ENCODE measurements around the gene C16orf96.

The C16orf96 gene

GRCh38 chr16:4624827-4625559 is 68.9 kb downstream of the C16orf96 start (continued):
- TF ChIP-seq, protein P1, sequence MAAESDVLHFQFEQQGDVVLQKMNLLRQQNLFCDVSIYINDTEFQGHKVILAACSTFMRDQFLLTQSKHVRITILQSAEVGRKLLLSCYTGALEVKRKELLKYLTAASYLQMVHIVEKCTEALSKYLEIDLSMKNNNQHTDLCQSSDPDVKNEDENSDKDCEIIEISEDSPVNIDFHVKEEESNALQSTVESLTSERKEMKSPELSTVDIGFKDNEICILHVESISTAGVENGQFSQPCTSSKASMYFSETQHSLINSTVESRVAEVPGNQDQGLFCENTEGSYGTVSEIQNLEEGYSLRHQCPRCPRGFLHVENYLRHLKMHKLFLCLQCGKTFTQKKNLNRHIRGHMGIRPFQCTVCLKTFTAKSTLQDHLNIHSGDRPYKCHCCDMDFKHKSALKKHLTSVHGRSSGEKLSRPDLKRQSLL (tag by site-specific recombination; IDR thresholded peaks at IDR 0.05): 0 out of 2 replicates have a peak, but pooled peaks have one; percentile 11
- TF ChIP-seq ZNF544 (tag by site-specific recombination; IDR thresholded peaks at IDR 0.05) (no peak), ZFP69B (tag by site-specific recombination; IDR thresholded peaks at IDR 0.05) (no peak), ZNF677 (tag by site-specific recombination; IDR thresholded peaks at IDR 0.05) (no peak), ZNF561 (tag by site-specific recombination; IDR thresholded peaks at IDR 0.05; ENCODE audit: borderline replicate concordance) (peak; percentile 65; the same call in 1 of the 2 replicates), ZFHX2 (tag by site-specific recombination; conservative IDR thresholded peaks at IDR 0.05) (peak; percentile 20; the same call in 1 of the 2 replicates), ZNF223 (tag by site-specific recombination; IDR thresholded peaks at IDR 0.05) (no peak), ZNF518A (tag by site-specific recombination; conservative IDR thresholded peaks at IDR 0.05; ENCODE audit: low read depth) (no peak), SP2 (tag by site-specific recombination; IDR thresholded peaks at IDR 0.05) (peak; percentile 26; the same call in 1 of the 2 replicates), KLF9 (tag by site-specific recombination; IDR thresholded peaks at IDR 0.05; ENCODE audit: low read depth) (peak; percentile 23; the same call in 1 of the 2 replicates), ZNF37A (tag by site-specific recombination; IDR thresholded peaks at IDR 0.05) (no peak), ZXDB (tag by site-specific recombination; IDR thresholded peaks at IDR 0.05) (peak; percentile 69; the same call in 1 of the 2 replicates), GLI2 (tag by site-specific recombination; IDR thresholded peaks at IDR 0.05; ENCODE audit: borderline replicate concordance, low read depth) (no peak), ZNF600 (tag by site-specific recombination; IDR thresholded peaks at IDR 0.05) (no peak), ZNF140 (tag by site-specific recombination; IDR thresholded peaks at IDR 0.05) (no peak), ZNF274 (IDR thresholded peaks at IDR 0.05; ENCODE audit: low read length) (no peak), ZNF274 (tag by site-specific recombination; IDR thresholded peaks at IDR 0.05; ENCODE audit: borderline replicate concordance) (no peak), ZNF48 (tag by site-specific recombination; IDR thresholded peaks at IDR 0.05) (no peak), YY1 (tag by site-specific recombination; IDR thresholded peaks at IDR 0.05) (no peak), GLIS2 (tag by site-specific recombination; IDR thresholded peaks at IDR 0.05) (peak; percentile 47; the same call in 1 of the 2 replicates), ZBTB7A (tag by site-specific recombination; IDR thresholded peaks at IDR 0.05; ENCODE audit: low read depth) (no peak), ZNF146 (tag by site-specific recombination; IDR thresholded peaks at IDR 0.05) (no peak), ZNF16 (tag by site-specific recombination; IDR thresholded peaks at IDR 0.05; ENCODE audit: low read depth) (no peak)
- TF ChIP-seq, protein P2, sequence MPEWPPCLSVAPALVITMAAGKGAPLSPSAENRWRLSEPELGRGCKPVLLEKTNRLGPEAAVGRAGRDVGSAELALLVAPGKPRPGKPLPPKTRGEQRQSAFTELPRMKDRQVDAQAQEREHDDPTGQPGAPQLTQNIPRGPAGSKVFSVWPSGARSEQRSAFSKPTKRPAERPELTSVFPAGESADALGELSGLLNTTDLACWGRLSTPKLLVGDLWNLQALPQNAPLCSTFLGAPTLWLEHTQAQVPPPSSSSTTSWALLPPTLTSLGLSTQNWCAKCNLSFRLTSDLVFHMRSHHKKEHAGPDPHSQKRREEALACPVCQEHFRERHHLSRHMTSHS (tag by site-specific recombination; IDR thresholded peaks at IDR 0.05): no peak
- TF ChIP-seq, protein P3, sequence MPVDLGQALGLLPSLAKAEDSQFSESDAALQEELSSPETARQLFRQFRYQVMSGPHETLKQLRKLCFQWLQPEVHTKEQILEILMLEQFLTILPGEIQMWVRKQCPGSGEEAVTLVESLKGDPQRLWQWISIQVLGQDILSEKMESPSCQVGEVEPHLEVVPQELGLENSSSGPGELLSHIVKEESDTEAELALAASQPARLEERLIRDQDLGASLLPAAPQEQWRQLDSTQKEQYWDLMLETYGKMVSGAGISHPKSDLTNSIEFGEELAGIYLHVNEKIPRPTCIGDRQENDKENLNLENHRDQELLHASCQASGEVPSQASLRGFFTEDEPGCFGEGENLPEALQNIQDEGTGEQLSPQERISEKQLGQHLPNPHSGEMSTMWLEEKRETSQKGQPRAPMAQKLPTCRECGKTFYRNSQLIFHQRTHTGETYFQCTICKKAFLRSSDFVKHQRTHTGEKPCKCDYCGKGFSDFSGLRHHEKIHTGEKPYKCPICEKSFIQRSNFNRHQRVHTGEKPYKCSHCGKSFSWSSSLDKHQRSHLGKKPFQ (tag by site-specific recombination; IDR thresholded peaks at IDR 0.05): no peak
- TF ChIP-seq, protein P4, sequence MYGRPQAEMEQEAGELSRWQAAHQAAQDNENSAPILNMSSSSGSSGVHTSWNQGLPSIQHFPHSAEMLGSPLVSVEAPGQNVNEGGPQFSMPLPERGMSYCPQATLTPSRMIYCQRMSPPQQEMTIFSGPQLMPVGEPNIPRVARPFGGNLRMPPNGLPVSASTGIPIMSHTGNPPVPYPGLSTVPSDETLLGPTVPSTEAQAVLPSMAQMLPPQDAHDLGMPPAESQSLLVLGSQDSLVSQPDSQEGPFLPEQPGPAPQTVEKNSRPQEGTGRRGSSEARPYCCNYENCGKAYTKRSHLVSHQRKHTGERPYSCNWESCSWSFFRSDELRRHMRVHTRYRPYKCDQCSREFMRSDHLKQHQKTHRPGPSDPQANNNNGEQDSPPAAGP (tag by site-specific recombination; IDR thresholded peaks at IDR 0.05): peak; percentile 27; the same call in 1 of the 2 replicates
- TF ChIP-seq, protein P5, sequence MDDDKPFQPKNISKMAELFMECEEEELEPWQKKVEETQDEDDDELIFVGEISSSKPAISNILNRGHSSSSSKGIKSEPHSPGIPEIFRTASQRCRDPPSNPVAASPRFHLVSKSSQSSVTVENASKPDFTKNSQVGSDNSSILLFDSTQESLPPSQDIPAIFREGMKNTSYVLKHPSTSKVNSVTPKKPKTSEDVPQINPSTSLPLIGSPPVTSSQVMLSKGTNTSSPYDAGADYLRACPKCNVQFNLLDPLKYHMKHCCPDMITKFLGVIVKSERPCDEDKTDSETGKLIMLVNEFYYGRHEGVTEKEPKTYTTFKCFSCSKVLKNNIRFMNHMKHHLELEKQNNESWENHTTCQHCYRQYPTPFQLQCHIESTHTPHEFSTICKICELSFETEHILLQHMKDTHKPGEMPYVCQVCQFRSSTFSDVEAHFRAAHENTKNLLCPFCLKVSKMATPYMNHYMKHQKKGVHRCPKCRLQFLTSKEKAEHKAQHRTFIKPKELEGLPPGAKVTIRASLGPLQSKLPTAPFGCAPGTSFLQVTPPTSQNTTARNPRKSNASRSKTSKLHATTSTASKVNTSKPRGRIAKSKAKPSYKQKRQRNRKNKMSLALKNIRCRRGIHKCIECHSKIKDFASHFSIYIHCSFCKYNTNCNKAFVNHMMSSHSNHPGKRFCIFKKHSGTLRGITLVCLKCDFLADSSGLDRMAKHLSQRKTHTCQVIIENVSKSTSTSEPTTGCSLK (tag by site-specific recombination; IDR thresholded peaks at IDR 0.05): no peak

Measured in HEK293 (cell line).